Nephron progenitor cell (in vitro differentiated cells): Measurements from ENCODE around the gene NOSIP.

ENCODE experiments used
- DNase-seq: peaks from one replicate; pipeline ENCODE4 v3.0.0; 2021
- H3K27ac Mint-ChIP-seq: 2 replicates; pipeline ENCODE4 v1.8.0; 2021; ENCODE audit warnings: mild to moderate bottlenecking, moderate library complexity, mixed read lengths
- H3K27me3 Mint-ChIP-seq: 2 replicates; pipeline ENCODE4 v1.8.0; 2021; ENCODE audit warnings: mild to moderate bottlenecking, low read depth, mixed read lengths; ENCODE audit not compliant: poor library complexity
- H3K36me3 Mint-ChIP-seq: 2 replicates; pipeline ENCODE4 v1.8.0; 2021; ENCODE audit warnings: low read depth, mixed read lengths
- H3K4me1 Mint-ChIP-seq: 2 replicates; pipeline ENCODE4 v1.8.0; 2021; ENCODE audit warnings: mixed read lengths
- H3K4me3 Mint-ChIP-seq: 2 replicates; pipeline ENCODE4 v1.8.0; 2021; ENCODE audit warnings: mild to moderate bottlenecking, moderate library complexity, mixed read lengths
- H3K9me3 Mint-ChIP-seq: 2 replicates; pipeline ENCODE4 v1.8.0; 2021; ENCODE audit warnings: mild to moderate bottlenecking, moderate library complexity, mixed read lengths
- TF ChIP-seq, protein P1 (sequence below): fragments of 200-600 bp; sonication (generic); IDR thresholded peaks from 2 replicates; pipeline ENCODE4 v1.5.0; 2021; ENCODE audit warnings: antibody characterized with exemption

The NOSIP gene

DNA sequence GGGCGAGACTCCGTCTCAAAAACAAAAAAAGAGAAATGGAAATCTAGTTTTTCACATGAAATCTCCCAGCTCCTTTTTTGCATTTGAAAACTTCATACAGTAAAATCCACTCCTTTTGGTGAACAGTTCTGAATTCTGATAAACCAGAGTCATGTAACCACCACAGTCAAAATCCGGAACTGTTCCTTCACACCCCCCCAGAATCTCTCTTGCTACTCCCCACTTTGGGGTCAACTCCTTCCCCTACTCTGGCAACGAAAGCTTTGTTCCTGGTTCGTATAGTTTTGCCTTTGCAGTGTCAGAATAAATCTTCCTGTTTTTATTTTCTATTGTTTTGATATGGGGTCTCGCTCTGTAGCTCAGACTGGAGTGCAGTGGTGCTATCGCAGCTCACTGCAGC is 28.8 kb downstream of the NOSIP start:
- Mint-ChIP-seq H3K4me1 (peaks cover 10% of the 10 kb centered on the region), H3K4me3 (no peak overlapping the region), H3K36me3 (peaks cover 30% of the 10 kb centered on the region), H3K27me3 (peaks cover 3% of the 10 kb centered on the region), H3K9me3 (no peaks in the 10 kb centered on the region), H3K27ac (no peak overlapping the region)
- TF ChIP-seq, protein P1, sequence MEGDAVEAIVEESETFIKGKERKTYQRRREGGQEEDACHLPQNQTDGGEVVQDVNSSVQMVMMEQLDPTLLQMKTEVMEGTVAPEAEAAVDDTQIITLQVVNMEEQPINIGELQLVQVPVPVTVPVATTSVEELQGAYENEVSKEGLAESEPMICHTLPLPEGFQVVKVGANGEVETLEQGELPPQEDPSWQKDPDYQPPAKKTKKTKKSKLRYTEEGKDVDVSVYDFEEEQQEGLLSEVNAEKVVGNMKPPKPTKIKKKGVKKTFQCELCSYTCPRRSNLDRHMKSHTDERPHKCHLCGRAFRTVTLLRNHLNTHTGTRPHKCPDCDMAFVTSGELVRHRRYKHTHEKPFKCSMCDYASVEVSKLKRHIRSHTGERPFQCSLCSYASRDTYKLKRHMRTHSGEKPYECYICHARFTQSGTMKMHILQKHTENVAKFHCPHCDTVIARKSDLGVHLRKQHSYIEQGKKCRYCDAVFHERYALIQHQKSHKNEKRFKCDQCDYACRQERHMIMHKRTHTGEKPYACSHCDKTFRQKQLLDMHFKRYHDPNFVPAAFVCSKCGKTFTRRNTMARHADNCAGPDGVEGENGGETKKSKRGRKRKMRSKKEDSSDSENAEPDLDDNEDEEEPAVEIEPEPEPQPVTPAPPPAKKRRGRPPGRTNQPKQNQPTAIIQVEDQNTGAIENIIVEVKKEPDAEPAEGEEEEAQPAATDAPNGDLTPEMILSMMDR = no peak
- DNase-seq = no peak

DNA sequence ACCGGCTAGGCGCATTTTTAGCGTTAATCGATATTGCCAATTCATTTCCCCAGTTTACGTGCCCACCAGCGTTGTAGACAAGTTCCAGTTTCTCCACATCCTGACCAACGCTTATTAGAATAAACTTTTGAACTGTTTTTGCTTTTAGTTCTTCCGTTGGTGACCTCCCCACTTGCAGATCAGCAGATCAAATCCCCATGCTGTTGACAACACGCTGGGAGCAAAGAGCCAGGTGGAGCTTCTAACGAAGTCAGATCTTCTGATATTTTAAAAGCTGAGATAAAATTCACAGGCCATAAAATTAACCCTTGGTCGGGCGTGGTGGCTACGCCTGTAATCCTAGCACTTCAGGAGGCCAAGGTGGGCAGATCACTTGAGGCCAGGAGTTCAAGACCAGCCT is 31.3 kb downstream of the NOSIP start:
- TF ChIP-seq, protein P1 = no peak
- peaks cover 7% of the 10 kb centered on the region for H3K27me3 Mint-ChIP-seq
- no peak for DNase-seq
- peaks cover 17% of the 10 kb centered on the region for H3K36me3 Mint-ChIP-seq
- no peaks in the 10 kb centered on the region for H3K9me3 Mint-ChIP-seq
- peak overlapping the region; percentile 86 for H3K27ac Mint-ChIP-seq
- peaks cover 18% of the 10 kb centered on the region for H3K4me1 Mint-ChIP-seq
- H3K4me3 Mint-ChIP-seq = no peak overlapping the region

DNA sequence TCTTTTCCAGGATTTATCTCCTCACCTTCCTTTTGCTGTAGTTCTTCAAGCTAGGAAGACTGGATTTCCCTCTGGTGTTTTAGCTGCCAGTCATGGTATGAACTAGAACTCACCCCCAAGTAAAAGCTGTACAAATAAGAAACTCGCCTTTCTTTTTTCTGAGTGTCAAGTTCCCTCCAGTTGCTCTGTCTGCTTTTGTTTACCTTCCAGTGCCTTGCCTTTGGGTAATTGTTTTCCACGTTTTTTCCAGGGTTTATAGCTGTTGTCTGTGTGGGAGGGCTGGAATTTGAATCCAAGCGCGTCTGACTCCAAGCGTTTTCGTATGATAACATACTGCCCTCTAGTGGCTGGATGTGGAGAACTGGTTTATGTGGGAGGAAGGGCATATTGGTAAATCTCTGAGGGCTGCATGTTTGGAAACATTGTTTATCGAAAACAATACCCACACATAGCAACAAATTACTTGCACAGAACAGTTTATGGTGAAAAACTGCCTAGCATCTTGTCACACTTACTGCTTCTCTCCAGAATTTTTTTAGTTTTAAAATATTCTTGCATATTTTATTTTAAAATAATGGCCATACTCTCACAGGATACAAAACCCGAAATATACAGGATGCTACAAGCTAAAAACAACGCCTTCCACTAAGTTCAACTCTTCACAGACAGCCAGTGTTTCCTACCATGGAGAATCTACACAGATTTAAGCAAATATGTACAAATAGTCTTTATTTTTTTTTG is 33.4 kb downstream of the NOSIP start:
- Mint-ChIP-seq H3K36me3 (peaks cover 6% of the 10 kb centered on the region), H3K27me3 (peaks cover 3% of the 10 kb centered on the region), H3K27ac (peak overlapping the region; percentile 88), H3K4me1 (peaks cover 37% of the 10 kb centered on the region), H3K9me3 (no peaks in the 10 kb centered on the region), H3K4me3 (peak overlapping the region; percentile 53)
- TF ChIP-seq, protein P1 = peak; percentile 84
- peak; percentile 80 for DNase-seq

DNA sequence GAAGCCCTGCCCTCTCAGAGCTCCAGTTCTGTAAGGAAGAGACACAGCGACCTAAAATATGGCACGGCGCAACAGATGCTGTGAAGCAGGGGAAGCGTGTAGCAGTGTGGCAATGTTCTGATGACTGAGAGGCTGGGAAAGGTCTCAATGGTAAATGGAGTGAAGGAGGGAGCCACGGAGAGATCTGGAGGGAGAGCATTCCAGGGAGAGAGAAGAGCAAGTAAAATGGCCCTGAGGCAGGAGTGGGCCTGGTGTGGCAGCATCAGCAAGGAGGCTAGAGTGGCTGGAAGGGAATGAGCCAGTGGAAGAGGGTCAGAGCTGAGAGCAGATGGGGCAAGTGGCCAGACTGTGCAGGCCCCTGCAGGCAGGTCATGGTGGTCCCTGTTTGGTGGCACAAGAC is 36.2 kb downstream of the NOSIP start:
- TF ChIP-seq, protein P1 = no peak
- H3K36me3 Mint-ChIP-seq = peaks cover 5% of the 10 kb centered on the region
- DNase-seq = no peak
- H3K9me3 Mint-ChIP-seq = no peaks in the 10 kb centered on the region
- peaks cover 3% of the 10 kb centered on the region for H3K27me3 Mint-ChIP-seq
- H3K4me1 Mint-ChIP-seq = peaks cover 38% of the 10 kb centered on the region
- H3K27ac Mint-ChIP-seq = peak overlapping the region; percentile 2
- no peak overlapping the region for H3K4me3 Mint-ChIP-seq

DNA sequence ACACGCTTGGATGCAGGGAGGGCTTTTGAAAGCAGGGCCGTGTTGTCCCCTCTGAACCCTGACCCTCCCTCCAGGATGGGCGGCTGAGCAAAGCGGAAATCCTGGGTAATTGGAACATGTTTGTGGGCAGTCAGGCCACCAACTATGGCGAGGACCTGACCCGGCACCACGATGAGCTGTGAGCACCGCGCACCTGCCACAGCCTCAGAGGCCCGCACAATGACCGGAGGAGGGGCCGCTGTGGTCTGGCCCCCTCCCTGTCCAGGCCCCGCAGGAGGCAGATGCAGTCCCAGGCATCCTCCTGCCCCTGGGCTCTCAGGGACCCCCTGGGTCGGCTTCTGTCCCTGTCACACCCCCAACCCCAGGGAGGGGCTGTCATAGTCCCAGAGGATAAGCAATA is 37.3 kb downstream of the NOSIP start:
- no peak overlapping the region for H3K4me3 Mint-ChIP-seq
- peak overlapping the region; percentile 81 for H3K27ac Mint-ChIP-seq
- H3K36me3 Mint-ChIP-seq = peaks cover 5% of the 10 kb centered on the region
- TF ChIP-seq, protein P1 = no peak
- no peaks in the 10 kb centered on the region for H3K9me3 Mint-ChIP-seq
- H3K27me3 Mint-ChIP-seq = peaks cover 3% of the 10 kb centered on the region
- no peak for DNase-seq
- peaks cover 38% of the 10 kb centered on the region for H3K4me1 Mint-ChIP-seq

DNA sequence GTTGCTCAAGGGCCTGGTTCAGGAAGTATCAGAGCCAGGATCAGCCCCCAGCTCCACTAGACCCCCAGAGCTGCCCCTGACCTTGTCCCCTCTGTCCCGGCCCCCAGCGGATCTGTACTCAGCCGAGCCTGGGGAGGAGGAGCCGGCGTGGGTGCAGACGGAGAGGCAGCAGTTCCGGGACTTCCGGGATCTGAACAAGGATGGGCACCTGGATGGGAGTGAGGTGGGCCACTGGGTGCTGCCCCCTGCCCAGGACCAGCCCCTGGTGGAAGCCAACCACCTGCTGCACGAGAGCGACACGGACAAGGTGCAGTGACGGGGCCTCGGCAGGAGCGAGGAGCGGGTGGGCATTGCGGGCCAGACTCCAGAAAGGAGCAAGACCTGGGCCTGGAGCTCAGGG is 37.9 kb downstream of the NOSIP start:
- Mint-ChIP-seq H3K27ac (peak overlapping the region; percentile 82), H3K4me3 (no peak overlapping the region), H3K4me1 (peaks cover 37% of the 10 kb centered on the region), H3K27me3 (peaks cover 3% of the 10 kb centered on the region), H3K9me3 (no peaks in the 10 kb centered on the region), H3K36me3 (peaks cover 5% of the 10 kb centered on the region)
- TF ChIP-seq, protein P1 = no peak
- DNase-seq = no peak
